HEK293T (cell line): Measurements from ENCODE around the gene TNIP2.
"Not testable (repeated sequence)": the region's sequence is repeated elsewhere in the genome, so short reads cannot be mapped to it uniquely, and the experiment has no call there.

Source experiments
- CTCF ChIA-PET: fragments of 350-600 bp; formaldehyde crosslinking; extraction: SDS; loops from one replicate; lab custom pipeline; 2021; ENCODE audit warnings: antibody characterized with exemption, inconsistent platforms; lab: Yijun Ruan, JAX
- POLR2A ChIA-PET: fragments of 350-600 bp; formaldehyde crosslinking; extraction: SDS; loops from one replicate; lab custom pipeline; 2020; ENCODE audit warnings: antibody characterized with exemption, inconsistent platforms; lab: Yijun Ruan, JAX
- DNase-seq: peaks from one replicate; pipeline ENCODE4 v3.0.0; 2012; ENCODE audit warnings: mixed read lengths; ENCODE audit errors: extremely low spot score
- ARNT ChIP-seq: fragments of 450-650 bp; IDR thresholded peaks from 2 replicates; pipeline ENCODE4 v1.6.1; 2017; ENCODE audit warnings: mild to moderate bottlenecking
- BHLHE40 ChIP-seq: fragments of 450-650 bp; IDR thresholded peaks from 2 replicates; pipeline ENCODE4 v1.6.1; 2016; ENCODE audit warnings: mild to moderate bottlenecking, moderate library complexity, borderline replicate concordance
- CTBP1 ChIP-seq: fragments of 450-650 bp; IDR thresholded peaks from 2 replicates; pipeline ENCODE4 v1.6.1; 2016; ENCODE audit warnings: borderline replicate concordance
- ELF4 ChIP-seq: fragments of 450-650 bp; IDR thresholded peaks from 2 replicates; pipeline ENCODE4 v1.6.1; 2017; ENCODE audit warnings: antibody characterized with exemption
- FOXA1 ChIP-seq: fragments of 450-650 bp; IDR thresholded peaks from 2 replicates; pipeline ENCODE4 v1.6.1; 2016; ENCODE audit warnings: mild to moderate bottlenecking
- FOXK2 ChIP-seq: fragments of 450-650 bp; IDR thresholded peaks from 2 replicates; pipeline ENCODE4 v1.6.1; 2016; ENCODE audit warnings: mild to moderate bottlenecking
- FOXM1 ChIP-seq: fragments of 450-650 bp; IDR thresholded peaks from 2 replicates; pipeline ENCODE4 v1.6.1; 2017; ENCODE audit warnings: mild to moderate bottlenecking, borderline replicate concordance
- HDGF ChIP-seq: fragments of 450-650 bp; IDR thresholded peaks from 2 replicates; pipeline ENCODE4 v1.6.1; 2017; ENCODE audit warnings: antibody characterized with exemption, borderline replicate concordance
- L3MBTL2 ChIP-seq: fragments of 450-650 bp; conservative IDR thresholded peaks from 2 replicates; pipeline ENCODE4 v1.6.1; 2016; ENCODE audit warnings: mild to moderate bottlenecking
- LEF1 ChIP-seq: fragments of 450-650 bp; IDR thresholded peaks from 2 replicates; pipeline ENCODE4 v1.6.1; 2017; ENCODE audit warnings: mild to moderate bottlenecking, borderline replicate concordance
- NFRKB ChIP-seq: fragments of 450-650 bp; IDR thresholded peaks from 2 replicates; pipeline ENCODE4 v1.6.1; 2016; ENCODE audit warnings: mild to moderate bottlenecking, moderate library complexity
- SP1 ChIP-seq: fragments of 450-650 bp; IDR thresholded peaks from 2 replicates; pipeline ENCODE4 v1.6.1; 2017
- SUZ12 ChIP-seq: fragments of 450-650 bp; IDR thresholded peaks from 2 replicates; pipeline ENCODE4 v1.6.1; 2016; ENCODE audit warnings: mild to moderate bottlenecking
- TARDBP ChIP-seq: fragments of 450-650 bp; IDR thresholded peaks from 2 replicates; pipeline ENCODE4 v1.6.1; 2016
- ZNF384 ChIP-seq: fragments of 450-650 bp; IDR thresholded peaks from 2 replicates; pipeline ENCODE4 v1.6.1; 2016
- TF ChIP-seq, protein P1 (sequence below): fragments of 450-650 bp; IDR thresholded peaks from 2 replicates; pipeline ENCODE4 v1.6.1; 2016

Gene TNIP2

DNA sequence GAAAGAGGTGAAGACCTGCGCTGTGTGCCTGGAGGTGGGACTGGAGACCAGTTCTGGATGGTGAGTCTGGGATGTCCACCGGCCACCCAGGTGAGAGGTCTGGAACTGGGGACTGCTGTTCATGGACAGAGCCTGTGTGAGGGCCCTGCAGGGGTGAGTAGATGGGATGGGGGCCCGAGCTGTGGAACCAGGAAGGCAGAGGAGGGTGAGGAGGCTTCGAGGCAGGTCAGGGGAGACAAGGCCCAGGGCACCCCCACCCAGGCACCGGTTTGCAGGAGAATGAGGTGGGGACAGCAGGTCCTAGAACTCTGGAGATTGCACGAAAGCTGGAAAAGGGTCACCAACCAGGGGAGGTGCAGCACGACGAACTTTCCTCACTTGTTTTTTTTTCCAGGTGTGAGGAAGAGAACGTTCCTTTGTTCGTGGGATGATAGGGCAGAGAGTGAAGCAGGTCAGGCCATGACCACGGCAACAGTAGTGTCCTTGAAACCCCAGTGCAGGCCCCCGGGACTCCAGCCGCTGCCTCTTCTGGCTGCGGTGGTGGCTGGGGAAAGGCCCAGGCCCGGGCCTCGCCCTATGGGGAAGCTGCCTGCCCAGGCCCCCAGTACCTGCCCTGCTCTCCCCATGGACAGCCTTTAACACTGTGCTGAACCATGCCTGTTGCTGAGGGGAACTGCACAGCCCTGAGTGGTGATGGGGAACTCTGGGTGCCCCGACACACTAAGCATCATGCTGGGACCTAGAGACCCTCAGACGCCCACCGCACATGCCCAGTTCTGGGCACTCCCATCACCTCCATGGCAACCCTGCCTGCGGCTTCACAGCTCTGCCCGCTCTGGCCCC is 22.9 kb downstream of the TNIP2 start:
- no peak for TF ChIP-seq SP1
- TF ChIP-seq L3MBTL2 = no peak
- TF ChIP-seq, protein P1, sequence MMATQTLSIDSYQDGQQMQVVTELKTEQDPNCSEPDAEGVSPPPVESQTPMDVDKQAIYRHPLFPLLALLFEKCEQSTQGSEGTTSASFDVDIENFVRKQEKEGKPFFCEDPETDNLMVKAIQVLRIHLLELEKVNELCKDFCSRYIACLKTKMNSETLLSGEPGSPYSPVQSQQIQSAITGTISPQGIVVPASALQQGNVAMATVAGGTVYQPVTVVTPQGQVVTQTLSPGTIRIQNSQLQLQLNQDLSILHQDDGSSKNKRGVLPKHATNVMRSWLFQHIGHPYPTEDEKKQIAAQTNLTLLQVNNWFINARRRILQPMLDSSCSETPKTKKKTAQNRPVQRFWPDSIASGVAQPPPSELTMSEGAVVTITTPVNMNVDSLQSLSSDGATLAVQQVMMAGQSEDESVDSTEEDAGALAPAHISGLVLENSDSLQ = no peak
- ChIA-PET POLR2A (no interaction called here), CTCF (interaction anchor here (0.6 kb wide), 1 partner anchor 52 kb away, joined by 4 read pairs; no protein-coding TSS in a partner anchor)
- no peak for DNase-seq

DNA sequence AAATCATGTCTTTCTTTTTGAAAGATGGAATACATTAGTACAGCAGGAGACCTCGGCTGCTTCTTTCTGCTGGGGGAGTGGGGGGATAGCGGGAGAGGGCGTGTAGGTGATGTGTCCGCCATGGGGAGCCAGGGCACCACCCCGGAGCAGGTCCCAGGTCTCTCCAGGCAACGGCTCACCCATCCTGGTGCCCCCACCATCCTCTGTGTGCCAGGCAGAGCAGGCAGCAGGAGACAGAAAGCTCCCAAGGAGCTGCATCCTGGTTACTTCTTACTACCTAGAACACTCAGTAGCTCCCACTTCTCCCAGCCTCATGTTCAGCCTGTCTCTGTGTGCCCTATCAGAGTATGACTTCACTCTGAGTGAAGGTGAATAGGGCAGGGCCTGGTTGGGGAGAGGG is 23.6 kb downstream of the TNIP2 start:
- POLR2A ChIA-PET = no interaction called here
- CTCF ChIA-PET = interaction anchor here (0.6 kb wide), 1 partner anchor 51 kb away, joined by 4 read pairs; no protein-coding TSS in a partner anchor
- no peak for DNase-seq
- TF ChIP-seq ARNT (no peak), HDGF (no peak), LEF1 (no peak), ELF4 (no peak), NFRKB (no peak), SP1 (no peak), SUZ12 (no peak), FOXA1 (no peak), ZNF384 (no peak), L3MBTL2 (no peak), FOXM1 (no peak)
- TF ChIP-seq, protein P1 = no peak

DNA sequence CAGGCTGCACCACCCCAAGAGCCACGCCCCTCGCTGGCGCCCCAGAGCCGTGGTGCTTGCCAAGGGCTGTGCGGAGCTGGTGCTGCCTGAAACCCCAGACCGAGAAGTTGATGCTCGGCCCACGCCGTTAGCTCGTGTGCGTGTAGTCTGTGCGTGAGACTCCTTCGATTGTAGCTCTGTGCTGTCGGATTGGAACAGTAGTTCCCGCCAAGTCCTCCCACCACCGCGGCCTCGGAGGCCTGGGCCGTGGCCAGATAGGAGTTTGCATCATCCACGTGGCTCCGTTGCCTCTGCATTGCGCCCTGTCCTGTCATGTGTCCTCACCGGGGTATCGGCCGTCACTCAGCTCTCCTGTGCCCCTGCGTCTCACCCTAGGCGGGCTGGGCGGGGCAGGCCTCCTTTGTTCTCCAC is 24.2 kb downstream of the TNIP2 start:
- DNase-seq = no peak
- TF ChIP-seq, protein P1 = no peak
- TF ChIP-seq NFRKB = no peak
- TF ChIP-seq ELF4 = no peak
- TF ChIP-seq L3MBTL2 = no peak
- TF ChIP-seq HDGF = no peak
- no peak for TF ChIP-seq ARNT
- TF ChIP-seq BHLHE40 = no peak
- no peak for TF ChIP-seq SP1
- TF ChIP-seq FOXM1 = no peak
- no peak for TF ChIP-seq FOXK2
- no peak for TF ChIP-seq CTBP1
- TF ChIP-seq FOXA1 = no peak
- no peak for TF ChIP-seq ZNF384
- ChIA-PET POLR2A (no interaction called here), CTCF (no interaction called here)

DNA sequence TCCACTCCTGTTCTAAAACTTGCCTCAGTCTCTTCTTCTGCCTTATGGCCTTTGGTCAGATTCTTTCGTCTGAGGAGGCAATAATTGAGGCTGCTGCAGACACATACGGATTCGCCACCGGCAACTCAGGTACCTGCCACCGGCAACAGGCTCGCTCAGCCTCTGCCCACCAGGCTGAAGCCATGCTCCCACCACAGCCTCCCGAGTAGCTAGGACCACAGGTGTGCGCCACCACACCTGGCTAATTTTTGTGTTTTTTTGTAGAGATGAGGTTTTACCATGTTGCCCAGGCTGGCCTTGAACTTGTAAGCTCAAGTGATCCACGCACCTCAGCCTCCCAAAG is 26.6 kb downstream of the TNIP2 start:
- CTCF ChIA-PET = no interaction called here
- TF ChIP-seq TARDBP (no peak), FOXA1 (no peak), FOXK2 (no peak), HDGF (no peak), ARNT (no peak), ELF4 (no peak), SUZ12 (no peak), LEF1 (no peak), ZNF384 (no peak), NFRKB (no peak), CTBP1 (no peak), FOXM1 (no peak), SP1 (no peak), L3MBTL2 (no peak), BHLHE40 (no peak)
- TF ChIP-seq, protein P1 = no peak
- DNase-seq = no peak
- POLR2A ChIA-PET = no interaction called here

DNA sequence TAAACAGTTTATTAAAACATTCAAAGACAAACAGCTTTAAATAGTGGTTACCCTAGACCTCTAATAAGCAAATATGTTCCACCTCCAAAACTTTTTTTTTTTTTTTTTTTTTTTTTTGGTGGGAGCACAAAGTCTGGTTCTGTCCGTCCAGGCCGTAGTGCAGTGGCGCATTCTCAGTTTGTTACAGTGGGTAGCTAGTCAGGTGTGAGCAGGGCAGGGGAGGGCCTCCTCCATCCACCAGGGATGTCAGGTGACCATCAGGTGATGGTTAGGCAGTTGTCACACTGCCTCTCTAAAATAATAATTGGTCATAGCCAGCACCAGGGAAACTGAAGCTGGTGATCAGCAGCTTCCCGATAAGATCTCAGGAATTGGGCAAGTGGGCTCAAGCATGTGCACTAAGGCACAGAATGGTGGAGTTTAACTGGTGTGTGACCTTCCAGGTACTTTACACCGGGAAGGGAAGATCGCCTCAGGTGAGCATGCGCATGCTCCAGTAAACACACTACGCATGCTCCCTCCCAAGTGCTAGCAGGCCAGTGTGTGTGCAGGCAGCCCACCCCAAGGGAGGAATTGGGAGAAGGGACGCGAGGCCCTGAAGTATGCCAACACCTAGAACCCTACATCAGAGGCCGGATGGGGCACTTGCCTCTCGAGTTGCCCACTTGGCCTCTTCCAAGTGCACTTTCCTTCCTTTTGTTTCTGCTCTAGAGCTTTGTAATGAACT is 27.2 kb downstream of the TNIP2 start:
- TF ChIP-seq FOXA1 (no peak), FOXM1 (no peak), HDGF (no peak), NFRKB (no peak), SP1 (no peak), FOXK2 (no peak)
- ChIA-PET POLR2A (no interaction called here), CTCF (interaction anchor here (0.6 to 0.7 kb wide), 2 partner anchors 221 to 248 kb away, joined by 5 read pairs; no protein-coding TSS in a partner anchor)
- DNase-seq = no peak

DNA sequence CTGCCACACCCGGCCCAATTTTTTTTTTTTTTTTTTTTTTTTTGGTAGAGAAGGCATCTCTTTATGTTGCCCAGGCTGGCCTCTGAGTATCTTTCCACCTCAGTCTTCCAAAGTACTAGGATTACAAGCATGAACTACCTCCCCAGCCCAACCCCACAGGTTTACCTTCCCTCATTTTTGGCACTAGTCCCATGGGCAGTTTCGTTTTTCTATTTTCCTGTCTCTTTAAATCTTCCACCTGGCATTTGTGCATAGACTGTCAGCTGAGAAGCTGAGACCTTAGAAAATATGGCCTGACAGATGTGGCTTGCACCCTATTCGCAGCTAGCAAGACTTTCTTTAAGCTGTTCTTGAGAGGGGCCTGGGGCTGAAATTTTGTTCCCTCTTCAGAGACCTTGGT is 27.9 kb downstream of the TNIP2 start:
- ChIA-PET CTCF (interaction anchor here (0.7 kb wide), 1 partner anchor 221 kb away, joined by 5 read pairs; no protein-coding TSS in a partner anchor), POLR2A (no interaction called here)
- TF ChIP-seq LEF1 = no peak
- TF ChIP-seq SUZ12 = no peak
- TF ChIP-seq FOXA1 = no peak
- no peak for TF ChIP-seq L3MBTL2
- no peak for TF ChIP-seq ZNF384
- TF ChIP-seq HDGF = no peak
- no peak for TF ChIP-seq BHLHE40
- no peak for DNase-seq

DNA sequence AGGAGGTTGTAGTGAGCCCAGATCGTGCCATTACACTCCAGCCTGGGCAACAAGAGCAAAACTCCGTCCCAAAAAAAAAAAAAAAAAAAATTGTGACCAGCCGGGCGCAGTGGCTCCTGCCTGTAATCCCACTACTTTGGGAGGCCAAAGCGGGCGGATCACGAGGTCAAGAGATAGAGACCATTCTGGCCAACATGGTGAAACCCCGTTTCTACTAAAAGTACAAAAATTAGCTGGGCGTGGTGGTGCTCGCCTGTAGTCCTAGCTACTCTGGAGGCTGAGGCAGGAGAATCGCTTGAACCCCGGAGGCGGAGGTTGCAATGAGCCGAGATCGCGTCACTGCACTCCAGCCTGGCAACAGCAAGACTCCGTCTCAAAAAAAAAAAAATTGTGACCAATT is 29.3 kb downstream of the TNIP2 start:
- POLR2A ChIA-PET, CTCF ChIA-PET, DNase-seq: not testable (repeated sequence)
